CD14-positive monocyte (primary cell): ENCODE results near the gene ECEL1. TPM values are rescaled to one million over a fixed set of nuclear protein-coding genes. Genes with fewer than 3 reads are reported as not detected.

Experiments
- DNase-seq, 3 donors: peaks; one replicate each; pipeline ENCODE4 v3.0.0-alpha.2; 2011 to 2022
- H2AFZ ChIP-seq: 2 replicates; pipeline ENCODE4 v1.6.0; 2012; ENCODE audit warnings: mild to moderate bottlenecking, low read depth, low read length, inconsistent platforms; ENCODE audit not compliant: insufficient read depth, poor library complexity, severe bottlenecking
- H3K27ac ChIP-seq, 2 donors: 1 replicate in 1 of 2; 2 replicates in 1 of 2; pipeline ENCODE4 v1.5.1; 2012 to 2013; ENCODE audit warnings: low read length in 2 of 2, control low read depth in 1 of 2, inconsistent platforms in 1 of 2, low read depth in 1 of 2, mild to moderate bottlenecking in 1 of 2
- H3K27me3 ChIP-seq, 2 donors: one replicate each; pipeline versions ENCODE4 v1.6.0 to v1.6.1; 2011 to 2013; ENCODE audit warnings: low read length in 2 of 2; ENCODE audit not compliant: control insufficient read depth in 2 of 2, insufficient read depth in 2 of 2
- H3K36me3 ChIP-seq, 2 donors: replicated peaks in 1 of 2; 1 replicate in 1 of 2; 2 replicates in 1 of 2; pipeline versions ENCODE4 v1.5.1 to v1.6.1; 2012 to 2013; ENCODE audit warnings: low read length in 2 of 2, control low read depth in 1 of 2, inconsistent platforms in 1 of 2, mild to moderate bottlenecking in 1 of 2; ENCODE audit not compliant: insufficient read depth in 2 of 2, control insufficient read depth in 1 of 2
- H3K4me1 ChIP-seq, 2 donors: 1 replicate in 1 of 2; 2 replicates in 1 of 2; pipeline versions ENCODE4 v1.5.1 to v1.6.1; 2012 to 2013; ENCODE audit warnings: low read length in 2 of 2, control low read depth in 1 of 2, inconsistent platforms in 1 of 2, mild to moderate bottlenecking in 1 of 2, moderate library complexity in 1 of 2; ENCODE audit not compliant: insufficient read depth in 2 of 2, control insufficient read depth in 1 of 2
- H3K4me2 ChIP-seq: replicated peaks from 2 replicates; pipeline ENCODE3; 2012; ENCODE audit warnings: low read length, moderate library complexity, mild to moderate bottlenecking; ENCODE audit not compliant: poor library complexity, severe bottlenecking; ENCODE audit errors: extremely low read depth
- H3K4me3 ChIP-seq, 3 experiments: fragments of 200-600 bp in 1 of 3; sonication (generic) in 1 of 3; replicated peaks in 1 of 3; 1 replicate in 2 of 3; 2 replicates in 1 of 3; pipeline ENCODE4 v1.5.1; 2011 to 2013; ENCODE audit warnings: low read length in 3 of 3, mild to moderate bottlenecking in 3 of 3, control low read depth in 2 of 3, low read depth in 2 of 3, inconsistent platforms in 1 of 3, moderate library complexity in 1 of 3
- H3K79me2 ChIP-seq: 2 replicates; pipeline ENCODE4 v1.6.0; 2012; ENCODE audit warnings: mild to moderate bottlenecking, control low read depth, inconsistent platforms, low read length, moderate library complexity; ENCODE audit not compliant: insufficient read depth
- H3K9ac ChIP-seq: 2 replicates; pipeline ENCODE4 v1.6.0; 2017; ENCODE audit warnings: low read length, mild to moderate bottlenecking; ENCODE audit not compliant: insufficient read depth, poor library complexity, severe bottlenecking
- H3K9me3 ChIP-seq, 2 donors: replicated peaks in 1 of 2; 1 replicate in 1 of 2; 2 replicates in 1 of 2; pipeline versions ENCODE4 v1.5.1 to v1.6.1; 2012 to 2013; ENCODE audit warnings: low read length in 2 of 2, control low read depth in 1 of 2; ENCODE audit not compliant: control insufficient read depth in 1 of 2, insufficient read depth in 1 of 2
- H4K20me1 ChIP-seq: 2 replicates; pipeline ENCODE4 v1.6.0; 2012; ENCODE audit warnings: mild to moderate bottlenecking, low read length, control low read depth, moderate library complexity; ENCODE audit not compliant: insufficient read depth
- H3K27ac Mint-ChIP-seq, 7 donors: one replicate each; pipeline ENCODE4 v1.8.0; 2020; ENCODE audit warnings: mild to moderate bottlenecking in 7 of 7, mixed read lengths in 7 of 7, moderate library complexity in 6 of 7, inconsistent platforms in 2 of 7
- H3K27me3 Mint-ChIP-seq, 3 donors: one replicate each; pipeline ENCODE4 v1.8.0; 2021 to 2022; ENCODE audit warnings: low read depth in 3 of 3, mild to moderate bottlenecking in 3 of 3, mixed read lengths in 3 of 3, moderate library complexity in 3 of 3, inconsistent platforms in 1 of 3
- H3K36me3 Mint-ChIP-seq, 2 donors: one replicate each; pipeline ENCODE4 v1.8.0; 2020; ENCODE audit warnings: mixed read lengths in 2 of 2, inconsistent platforms in 1 of 2, mild to moderate bottlenecking in 1 of 2
- H3K4me1 Mint-ChIP-seq: one replicate; pipeline ENCODE4 v1.8.0; 2020; ENCODE audit warnings: mild to moderate bottlenecking, mixed read lengths
- H3K4me3 Mint-ChIP-seq, 2 donors: one replicate each; pipeline ENCODE4 v1.8.0; 2020; ENCODE audit warnings: mild to moderate bottlenecking in 2 of 2, mixed read lengths in 2 of 2, moderate library complexity in 1 of 2
- H3K9me3 Mint-ChIP-seq, 7 donors: one replicate each; pipeline ENCODE4 v1.8.0; 2020 to 2022; ENCODE audit warnings: mixed read lengths in 7 of 7, mild to moderate bottlenecking in 6 of 7, moderate library complexity in 6 of 7, inconsistent platforms in 2 of 7
- CTCF ChIP-seq: fragments of 200-600 bp; IDR thresholded peaks from one replicate; pipeline ENCODE4 v1.8.0; 2022; ENCODE audit warnings: antibody characterized with exemption, mild to moderate bottlenecking
- WGBS: methylation state at CpG from one replicate; pipeline ENCODE4 v1.1.5; 2013; ENCODE audit warnings: missing lambda C conversion rate; ENCODE audit not compliant: insufficient coverage; 5-methylcytosine and 5-hydroxymethylcytosine counted together
- intact Hi-C, 2 donors: fragments of 100-400 bp; cut with micrococcal nuclease; formaldehyde crosslinking; loops; one replicate each; pipeline versions ENCODE4 v1.15.0 to v1.15.1; 2023
- polyA plus RNA-seq, 3 donors: library from polyadenylated mRNA; depleted of rRNA in 1 of 3; unstranded in 2 of 3; stranded (reverse) in 1 of 3; fragments of 300-500 nt in 2 of 3; fragments of >200 nt in 1 of 3; fragmentation: Illumina TruSeq in 2 of 3; gene quantifications; 1 replicate in 2 of 3; 2 replicates in 1 of 3; pipeline ENCODE4 v1.2.3, GENCODE V29; 2012 to 2021

ECEL1 gene
- polyA plus RNA-seq, 3 donors = not detected

- Histone ChIP-seq H3K4me3 (no peak overlapping the region), H3K36me3 (no peaks in the 10 kb centered on the region), H3K4me2 (no peak overlapping the region), H2AFZ (no peak overlapping the region), H4K20me1 (no peaks in the 10 kb centered on the region), H3K9me3 (peaks cover 0 to 5% of the 10 kb centered on the region in 2 donors), H3K79me2 (no peaks in the 10 kb centered on the region), H3K27ac (no peak overlapping the region), H3K9ac (no peak overlapping the region), H3K27me3 (peaks cover 24 to 45% of the 10 kb centered on the region in 2 donors), H3K4me1 (peaks cover 4 to 21% of the 10 kb centered on the region in 2 donors)
- intact Hi-C loops = no loop called here
- H3K27ac Mint-ChIP-seq = no peak overlapping the region
- peaks cover 0 to 6% (median 0%) of the 10 kb centered on the region in 7 donors for H3K9me3 Mint-ChIP-seq
- H3K4me1 Mint-ChIP-seq = peaks cover 10% of the 10 kb centered on the region
- no peak for DNase-seq
- WGBS = 77% methylated on average over 5 of the region's 15 CpGs
- H3K4me3 Mint-ChIP-seq = peak overlapping the region in 1 of 2 donors; percentile 30
- peaks cover 0 to 2% of the 10 kb centered on the region in 2 donors for H3K36me3 Mint-ChIP-seq
- TF ChIP-seq CTCF = no peak
- H3K27me3 Mint-ChIP-seq = peaks cover 35 to 54% (median 41%) of the 10 kb centered on the region in 3 donors
Observed at GRCh38 chr2:232520489-232520888, 32.9 kb upstream of the ECEL1 start.

- no peaks in the 10 kb centered on the region for H4K20me1 ChIP-seq
- peaks cover 0 to 2% of the 10 kb centered on the region in 2 donors for H3K36me3 Mint-ChIP-seq
Observed at GRCh38 chr2:232519581-232520438, 32.2 kb upstream of the ECEL1 start, which contains the start of gene PRSS56. Gene PRSS56, plus strand, starts transcription at chr2:232520388. Its CDS starts 211 bp downstream, at chr2:232520599.

More at GRCh38 chr2:232519581-232520438, 32.2 kb upstream of the ECEL1 start, which contains the start of gene PRSS56:
- Histone ChIP-seq H3K9ac (no peak within 1 kb of the TSS), H3K4me2 (no peak within 1 kb of the TSS), H3K27me3 (peaks cover 21 to 38% of the 10 kb centered on the region in 2 donors), H3K4me3 (no peak within 1 kb of the TSS), H3K4me1 (peaks cover 4 to 21% of the 10 kb centered on the region in 2 donors), H3K9me3 (peaks cover 0 to 5% of the 10 kb centered on the region in 2 donors), H3K79me2 (no peaks in the 10 kb centered on the region), H3K27ac (no peak within 1 kb of the TSS), H3K36me3 (no peaks in the 10 kb centered on the region), H2AFZ (no peak within 1 kb of the TSS)
- Mint-ChIP-seq H3K9me3 (peaks cover 0 to 6% (median 0%) of the 10 kb centered on the region in 7 donors), H3K27ac (no peak within 1 kb of the TSS), H3K4me1 (peaks cover 10% of the 10 kb centered on the region), H3K27me3 (peaks cover 32 to 47% (median 41%) of the 10 kb centered on the region in 3 donors), H3K4me3 (peak within 1 kb of the TSS in 1 of 2 donors; percentile 30)
- no peak for TF ChIP-seq CTCF
- DNase-seq = no peak
- 70% methylated on average over 7 of the region's 19 CpGs for WGBS
- intact Hi-C loops = no loop called here
